ENCODE results near the gene UBE2E2.
A peak's percentile ranks its signal among the peaks of the same experiment; 100 is the strongest.

Gene UBE2E2

DNA sequence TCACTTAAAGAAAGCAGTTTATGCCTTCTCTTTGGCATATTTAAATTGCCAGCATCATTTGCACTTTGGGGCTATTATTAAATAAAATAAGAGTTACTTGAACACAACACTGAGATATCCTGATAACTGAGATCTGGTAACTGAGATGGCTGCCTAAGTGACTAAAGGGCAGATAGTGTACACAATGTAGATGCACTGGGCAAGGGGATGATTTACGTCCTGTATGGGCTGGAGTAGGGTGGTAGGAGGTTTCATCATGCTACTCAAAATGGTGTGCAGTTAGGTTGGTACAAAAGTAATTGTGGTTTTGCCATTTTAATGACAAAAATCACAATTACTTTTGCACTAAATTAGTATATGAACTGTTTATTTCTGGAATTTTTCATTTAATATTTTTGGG lies 196.1 kb downstream of the UBE2E2 start:
- no peak for DNase-seq

DNA sequence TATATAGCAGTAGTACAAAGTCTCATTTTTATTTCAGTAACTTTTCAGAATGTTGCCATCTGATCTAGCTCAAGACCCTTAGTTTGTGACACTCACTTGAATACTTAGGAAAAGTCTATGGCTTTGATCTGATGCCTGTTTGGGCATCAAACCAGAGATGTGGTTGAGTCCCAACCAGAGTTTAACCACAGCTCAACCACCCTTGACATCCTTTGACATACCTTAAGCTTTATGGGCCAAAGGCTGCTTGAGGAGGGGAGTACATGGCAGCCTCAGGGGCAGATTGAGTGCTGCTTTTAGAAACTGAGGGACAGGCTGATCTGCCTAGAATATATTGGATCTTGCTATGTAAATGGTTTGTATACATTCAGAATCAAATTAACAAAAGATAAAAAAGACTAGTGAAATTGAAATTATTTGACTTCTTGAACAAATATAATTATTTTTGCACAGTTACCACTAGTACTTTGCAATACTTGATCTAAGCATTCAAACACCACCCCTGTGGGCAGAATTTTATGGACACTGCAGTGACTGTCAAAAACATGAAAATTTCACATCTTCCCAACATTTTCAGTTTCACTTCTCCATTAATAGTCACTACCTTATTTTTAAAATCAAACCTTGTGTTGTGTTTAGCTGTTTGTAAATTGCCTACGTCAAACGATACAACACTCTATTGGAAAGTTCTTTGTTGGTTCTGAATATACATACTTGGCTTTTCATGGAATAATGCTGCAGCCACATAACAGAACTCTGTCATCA lies 199.8 kb downstream of the UBE2E2 start:
- DNase-seq, result no peak

DNA sequence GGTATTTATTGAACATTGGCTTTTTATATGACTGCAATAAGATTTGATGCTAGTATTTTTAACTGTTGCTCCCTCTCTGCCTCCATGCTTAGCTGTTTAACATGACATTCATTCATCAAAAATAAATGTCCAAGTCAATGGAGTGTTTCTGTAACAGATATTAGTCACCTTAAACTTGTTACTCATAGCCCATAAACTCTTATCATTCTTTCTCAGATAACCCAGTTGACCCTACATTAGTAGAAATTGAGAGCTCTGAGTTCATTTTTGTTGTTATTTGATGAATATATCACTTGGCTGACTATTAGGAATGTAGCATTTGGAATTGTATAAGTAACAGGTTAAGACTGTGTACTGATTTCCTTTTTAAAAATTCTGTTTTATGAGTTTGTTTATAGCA lies 201.1 kb downstream of the UBE2E2 start:
- no peak for DNase-seq

DNA sequence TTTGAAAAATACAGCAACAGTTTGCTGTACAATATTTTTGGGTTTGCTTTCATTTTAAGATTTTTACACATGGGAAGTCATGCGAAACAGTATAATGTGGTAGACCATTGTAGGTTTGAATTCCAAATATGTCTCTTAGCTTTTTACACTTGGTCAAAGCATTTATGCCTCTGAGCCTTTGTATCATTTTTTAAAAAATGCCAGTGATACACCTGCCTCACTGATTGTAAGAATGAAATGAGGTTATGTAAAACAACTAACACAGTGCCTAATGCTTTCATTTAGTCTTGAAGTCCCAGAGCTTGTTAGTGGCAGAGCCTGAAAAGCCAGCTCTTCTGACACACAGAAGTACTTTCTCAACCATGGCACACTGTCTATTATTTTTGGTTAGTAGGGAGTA lies 202.0 kb downstream of the UBE2E2 start:
- DNase-seq, result no peak

DNA sequence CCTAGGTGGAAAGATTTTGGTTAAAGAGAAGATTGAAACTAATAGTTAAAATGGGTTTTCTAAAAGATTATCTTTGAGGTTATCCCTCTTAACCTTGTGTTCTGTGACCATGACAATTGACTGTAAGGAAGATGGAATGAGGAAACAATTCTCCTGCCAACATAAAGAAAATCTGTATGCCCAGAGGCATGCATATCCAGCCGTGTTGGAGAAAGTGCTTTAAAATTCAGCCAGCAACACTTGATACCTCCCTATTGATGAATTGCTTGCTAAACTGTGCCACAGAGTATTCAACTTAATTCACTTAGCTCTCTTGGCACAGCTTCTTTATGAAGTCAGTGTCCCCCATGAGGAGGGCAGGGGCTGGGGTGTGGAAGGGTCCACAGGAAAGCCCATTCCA lies 203.5 kb downstream of the UBE2E2 start:
- DNase-seq, result no peak

DNA sequence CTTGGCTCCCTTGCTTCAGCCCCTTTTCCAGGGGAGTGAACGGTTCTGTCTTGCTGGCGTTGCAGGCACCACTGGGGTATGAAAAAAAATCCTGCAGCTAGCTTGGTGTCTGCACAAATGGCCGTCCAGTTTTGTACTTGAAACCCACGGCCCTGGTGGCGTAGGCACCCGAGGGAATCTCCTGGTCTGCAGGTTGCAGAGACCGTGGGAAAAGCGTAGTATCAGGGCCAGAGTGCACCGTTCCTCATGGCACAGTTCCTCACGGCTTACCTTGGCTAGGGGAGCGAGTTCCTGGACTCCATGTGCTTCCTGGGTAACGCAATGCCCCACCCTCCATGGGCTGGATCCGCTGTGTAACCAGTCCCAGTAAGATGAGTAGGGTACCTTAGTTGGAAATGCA lies 214.9 kb downstream of the UBE2E2 start:
- DNase-seq, result no peak

DNA sequence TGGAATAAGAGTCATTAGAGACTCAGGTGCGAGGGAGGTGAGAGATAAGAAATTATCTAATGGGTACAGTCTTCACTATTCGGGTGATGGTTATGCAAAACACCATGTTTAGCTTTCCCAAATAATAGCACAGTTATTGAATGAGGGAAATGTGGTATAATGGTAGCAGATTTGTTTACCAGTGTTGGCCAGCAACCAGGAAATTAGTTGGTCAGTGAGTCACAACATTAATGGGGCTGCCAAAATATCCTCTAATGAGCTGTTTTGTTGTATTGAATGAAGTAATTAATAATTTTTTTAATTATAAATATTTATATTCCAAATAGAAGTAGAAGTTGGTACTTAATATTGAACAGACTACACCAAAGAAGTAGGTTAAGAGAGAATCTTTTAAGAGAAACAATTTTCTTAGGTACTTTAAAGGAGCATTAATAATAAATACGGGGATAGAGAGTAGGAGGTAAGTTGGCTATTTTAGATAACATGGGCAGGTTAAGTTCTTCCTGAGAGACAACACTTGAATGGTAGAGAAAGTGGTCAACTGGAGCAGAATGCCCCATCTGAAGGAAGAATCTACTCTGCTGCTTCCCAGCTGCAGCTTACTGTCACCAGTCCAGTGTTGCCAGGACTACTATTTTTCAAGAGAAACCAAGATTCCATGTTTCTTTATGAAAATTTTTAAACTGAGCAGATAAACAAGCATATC lies 218.8 kb downstream of the UBE2E2 start:
- DNase-seq, result no peak

DNA sequence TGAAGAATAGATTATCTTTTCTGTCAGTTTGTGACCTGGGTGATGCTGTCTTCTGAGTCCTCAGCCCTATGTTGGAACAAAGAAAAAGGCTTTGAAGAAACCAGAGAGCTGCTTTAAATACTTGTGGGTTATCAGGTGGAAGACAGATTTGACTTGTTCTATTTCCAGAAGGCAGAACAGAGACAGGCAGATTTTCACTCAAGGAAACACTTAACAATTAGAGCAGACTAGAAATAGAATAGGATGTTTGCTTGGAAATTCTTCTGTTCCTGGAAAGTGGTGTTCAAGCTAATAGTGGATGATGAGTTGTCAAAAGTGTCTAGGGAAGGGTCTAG lies 219.4 kb downstream of the UBE2E2 start:
- DNase-seq, result no peak

DNA sequence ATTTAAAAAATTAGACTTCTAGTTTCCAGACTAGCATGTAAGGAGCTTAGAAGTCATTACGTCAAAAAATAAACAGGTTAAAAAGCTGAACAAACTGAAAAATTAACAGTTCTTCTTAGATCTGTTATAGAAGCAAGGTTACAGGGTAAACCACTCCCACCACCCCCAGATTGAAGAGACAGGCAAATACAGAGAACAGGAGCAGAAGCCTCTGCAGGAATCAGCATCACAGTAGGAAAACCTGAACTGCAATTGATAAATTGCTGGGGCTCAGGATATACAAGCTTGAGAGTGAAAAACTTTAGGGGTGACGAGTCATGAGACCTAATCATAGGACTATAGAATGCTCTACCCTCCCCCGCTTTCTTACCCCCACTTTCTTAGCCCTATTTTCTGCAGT lies 222.3 kb downstream of the UBE2E2 start:
- no peak for DNase-seq

DNA sequence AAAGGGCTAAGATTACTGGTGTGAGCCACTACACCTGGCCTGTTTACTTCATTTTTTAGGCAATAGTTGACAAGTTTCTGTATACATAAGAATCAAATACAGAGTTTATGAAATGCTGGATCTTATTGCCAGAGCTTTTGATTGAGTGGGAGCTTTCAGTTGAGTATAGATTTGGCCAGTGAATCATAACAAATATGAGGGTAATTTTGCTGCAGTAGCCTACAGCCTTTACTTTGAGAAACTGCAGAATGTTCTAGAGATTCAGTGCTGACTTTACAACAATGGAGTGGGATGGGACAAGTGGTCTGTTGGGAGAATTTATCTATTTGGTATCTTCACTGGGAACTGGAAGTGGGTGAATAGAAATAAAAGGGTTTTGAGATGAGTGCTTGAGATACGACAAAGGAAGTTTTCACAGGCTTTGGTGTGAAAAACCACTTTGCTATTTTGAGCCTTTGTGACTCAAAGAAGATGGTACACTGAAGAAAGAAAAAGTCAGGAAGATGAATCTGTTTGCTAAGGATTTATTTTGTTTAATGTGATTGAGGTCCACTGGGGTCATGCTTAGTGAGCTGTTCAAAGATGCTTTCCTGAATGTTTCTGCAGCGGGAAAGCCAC lies 227.8 kb downstream of the UBE2E2 start:
- DNase-seq, result no peak

DNA sequence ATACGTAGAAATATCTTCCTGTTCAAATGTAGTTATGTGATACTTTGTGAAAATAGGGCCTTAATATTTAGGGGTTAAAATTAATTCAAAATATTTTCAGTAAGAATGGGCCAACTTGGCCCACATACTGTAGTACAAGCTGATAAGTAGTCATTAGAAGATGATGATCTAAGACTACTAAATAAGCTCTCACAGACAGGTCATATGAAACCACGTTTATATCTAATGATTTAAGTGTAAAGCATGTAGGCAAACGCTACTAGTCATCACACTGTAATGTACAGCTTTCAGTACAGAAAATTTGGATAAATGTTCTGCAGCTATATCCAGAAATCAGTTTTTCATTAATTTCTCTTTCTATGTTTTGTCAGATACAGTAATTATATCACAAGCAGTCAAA lies 228.6 kb downstream of the UBE2E2 start:
- DNase-seq, result no peak

DNA sequence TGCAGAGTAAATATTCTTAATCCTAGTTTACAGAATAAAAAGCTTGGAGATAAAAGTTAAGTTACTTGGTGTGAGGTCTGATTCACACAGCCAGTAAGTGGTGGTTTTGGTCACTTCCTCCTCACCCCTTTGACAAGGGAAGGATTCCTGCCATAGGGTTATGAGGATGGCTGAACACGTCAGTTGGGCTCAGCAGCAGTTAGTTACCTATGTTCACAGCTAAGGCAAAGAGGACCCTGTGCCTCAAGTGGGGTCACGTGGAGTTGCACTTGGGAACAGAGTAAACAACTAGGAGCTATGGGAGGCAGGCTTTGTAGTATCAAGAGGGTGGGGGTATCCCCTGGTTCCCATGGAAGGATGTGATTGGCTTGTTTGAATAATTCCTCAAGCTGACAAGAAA lies 232.2 kb downstream of the UBE2E2 start:
- DNase-seq, result no peak

DNA sequence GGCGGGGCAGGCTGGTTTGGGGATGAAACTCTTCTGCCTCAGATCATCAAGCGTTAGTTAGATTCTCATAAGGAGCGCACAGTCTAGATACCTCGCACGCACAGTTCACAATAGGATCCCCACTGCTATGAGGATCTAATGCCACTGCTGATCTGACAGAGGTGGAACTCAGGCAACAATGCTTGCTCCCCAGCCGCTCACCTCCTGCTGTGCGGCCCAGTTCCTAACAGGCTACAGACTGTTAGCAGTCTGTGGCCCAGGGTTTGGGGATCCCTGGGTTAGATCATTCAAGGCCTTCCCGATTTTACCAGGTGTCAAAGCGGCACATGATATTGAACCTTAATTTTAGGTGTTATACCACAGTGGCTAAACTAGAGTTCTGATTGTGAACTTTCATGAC lies 232.8 kb downstream of the UBE2E2 start:
- DNase-seq, result no peak

DNA sequence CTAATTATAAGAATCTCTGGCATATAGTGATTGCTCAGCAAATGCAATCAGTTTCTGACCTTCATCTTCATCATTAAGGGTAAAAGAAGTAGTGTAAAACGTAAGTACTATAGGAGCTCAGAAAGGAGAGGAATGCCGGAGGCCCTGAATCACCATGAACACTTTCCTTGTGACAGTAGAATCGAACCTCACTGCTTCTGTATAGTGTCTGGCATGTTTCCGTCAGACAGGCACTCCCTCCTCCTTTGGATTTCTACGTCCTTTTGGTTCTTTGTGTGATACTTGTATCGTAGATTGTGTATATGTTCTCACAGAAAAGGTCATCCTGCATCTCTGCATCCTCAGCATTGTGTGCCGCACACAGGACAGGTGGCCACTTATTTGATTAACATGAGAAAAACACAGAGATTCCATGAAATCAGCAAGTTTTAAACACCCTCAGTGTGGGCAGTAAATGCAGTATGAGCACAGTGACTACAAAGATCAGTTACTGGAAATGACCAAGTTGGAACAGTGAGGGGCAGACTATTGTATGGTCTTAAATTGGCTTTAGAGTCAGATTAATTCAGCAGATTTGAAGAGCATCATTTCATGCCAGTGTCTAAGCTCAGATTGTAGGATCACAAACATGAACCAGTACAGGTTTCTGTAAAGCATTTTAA lies 234.5 kb downstream of the UBE2E2 start:
- peak in 1 of 2 experiments; percentile 1 for DNase-seq

DNA sequence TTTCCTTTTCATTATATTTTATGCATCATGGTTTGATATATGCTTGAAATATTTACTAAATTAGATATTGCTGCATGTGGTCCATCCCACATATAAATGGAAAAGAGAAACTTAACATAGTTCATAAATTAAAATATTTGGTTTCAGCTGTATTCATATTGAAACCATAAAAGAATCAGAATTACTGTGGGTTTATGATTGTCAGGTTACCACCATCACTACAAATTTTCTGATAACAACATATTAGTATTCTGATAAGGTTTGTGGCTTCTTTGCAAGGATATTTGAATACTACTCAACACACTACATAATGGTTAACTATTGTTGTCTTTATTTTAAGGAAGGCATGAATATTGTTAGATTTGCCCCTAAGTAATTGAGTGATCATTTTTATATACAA lies 235.5 kb downstream of the UBE2E2 start:
- DNase-seq, result no peak

DNA sequence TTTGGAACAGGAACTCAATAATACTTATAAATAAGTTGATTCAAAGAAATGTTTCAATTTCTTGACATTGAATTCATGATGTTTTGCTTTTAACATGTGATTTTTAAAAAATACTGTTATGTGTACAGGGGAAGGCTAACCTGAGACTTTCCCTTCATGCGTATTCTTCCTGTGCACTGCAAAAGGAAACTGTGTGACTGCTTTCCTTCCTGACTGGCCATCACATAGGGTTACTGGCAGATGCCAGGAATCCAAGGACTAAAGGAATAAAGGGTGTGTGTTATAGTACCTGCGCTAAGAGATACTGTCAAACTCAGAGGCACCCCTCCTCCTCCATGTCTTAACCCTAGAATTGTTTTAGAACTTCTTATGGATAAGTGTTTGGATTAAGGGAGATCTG lies 236.0 kb downstream of the UBE2E2 start:
- DNase-seq, result no peak

DNA sequence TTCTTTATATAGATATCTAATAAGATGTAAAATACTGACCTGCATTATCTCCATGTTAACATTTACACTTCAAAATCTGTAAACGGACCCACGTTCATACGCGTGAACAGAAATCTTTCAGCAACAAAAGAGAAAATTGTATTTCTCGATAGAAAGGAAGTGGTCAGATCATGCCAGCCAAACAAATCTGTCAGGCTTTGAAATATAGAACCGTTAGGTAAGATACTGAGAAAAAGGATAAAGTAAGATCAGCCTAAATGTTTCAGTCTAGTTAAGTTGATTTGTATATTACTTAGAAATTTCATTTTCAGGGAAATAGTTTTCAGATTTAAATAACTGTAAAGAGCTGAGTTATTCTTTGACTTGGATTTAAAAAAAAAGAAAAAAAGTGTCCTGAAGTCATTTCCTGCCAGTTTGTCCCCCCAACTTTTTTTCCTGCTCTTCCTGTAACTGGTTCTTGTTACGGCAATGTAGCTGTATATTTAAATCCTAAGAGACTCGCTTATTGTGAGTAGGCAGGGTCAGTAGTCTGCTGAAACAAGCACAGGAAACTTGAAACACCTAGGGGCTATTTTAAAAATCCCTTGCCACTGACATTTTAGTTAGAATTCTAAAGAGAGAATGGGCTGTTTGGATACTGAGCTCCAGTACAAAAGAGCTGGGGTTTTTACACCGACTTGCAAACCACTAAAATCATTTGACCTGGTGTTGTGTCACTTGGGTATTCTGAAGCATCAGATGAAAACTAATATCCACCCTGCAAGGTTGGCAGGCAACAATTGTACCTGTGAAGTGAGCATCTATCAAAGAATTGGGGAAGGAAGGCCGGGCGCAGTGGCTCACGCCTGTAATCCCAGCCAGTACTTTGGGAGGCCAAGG lies 237.5 kb downstream of the UBE2E2 start:
- no peak for DNase-seq

DNA sequence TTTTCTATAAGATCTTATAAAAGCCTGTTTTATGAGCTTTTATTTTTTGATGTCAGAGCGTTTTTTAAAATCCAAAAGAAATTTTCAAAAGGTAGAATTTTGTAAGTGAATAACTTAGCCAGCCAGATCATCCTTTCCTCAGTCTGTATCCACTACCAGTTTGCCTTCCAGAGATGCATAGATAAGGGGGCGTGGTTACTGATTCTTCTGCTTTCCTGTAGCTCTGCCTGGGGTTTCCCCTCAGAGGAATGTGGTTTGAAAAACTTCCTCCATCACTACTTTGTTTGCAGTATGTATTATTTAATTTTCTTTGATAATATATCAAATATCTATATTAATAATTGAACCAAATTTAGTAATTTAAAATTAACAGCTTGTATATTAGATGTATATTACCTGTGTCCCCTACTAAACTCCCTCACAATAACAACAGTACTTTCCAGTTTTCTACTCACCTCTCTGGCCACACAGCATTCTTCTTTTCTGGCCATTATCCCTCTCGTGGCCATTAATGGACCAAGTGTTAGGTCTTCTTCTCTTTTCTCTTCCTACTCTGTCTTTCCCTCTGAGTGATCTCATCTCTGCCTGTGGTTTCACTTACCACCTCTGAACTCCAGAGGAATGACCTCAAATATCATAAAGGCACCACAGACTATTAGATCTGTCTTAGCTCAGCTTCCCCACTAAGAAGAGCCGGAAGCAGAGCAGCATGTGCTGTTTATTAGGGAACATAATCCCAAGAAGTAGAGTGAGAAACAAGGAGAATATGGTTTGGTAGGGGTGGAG lies 239.7 kb downstream of the UBE2E2 start:
- DNase-seq, result no peak

DNA sequence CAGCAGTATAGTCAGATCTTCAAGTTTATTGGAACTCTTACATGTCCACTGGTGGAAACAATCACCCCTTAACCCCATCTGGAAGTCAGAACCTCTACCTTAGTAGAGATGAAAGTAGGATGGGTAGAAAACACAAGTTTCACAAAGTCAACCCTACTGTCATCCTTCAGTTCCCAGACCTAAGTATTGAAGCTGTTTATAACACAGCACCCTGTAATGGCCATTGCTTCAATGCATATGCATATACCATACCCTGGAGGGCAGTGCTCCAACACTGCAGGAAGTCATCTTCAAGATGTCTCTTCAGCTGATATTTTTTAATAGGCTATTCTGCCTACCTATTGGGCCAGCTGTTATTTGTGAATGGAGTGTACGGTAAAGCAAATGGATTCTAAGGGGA lies 241.3 kb downstream of the UBE2E2 start:
- DNase-seq, result no peak

DNA sequence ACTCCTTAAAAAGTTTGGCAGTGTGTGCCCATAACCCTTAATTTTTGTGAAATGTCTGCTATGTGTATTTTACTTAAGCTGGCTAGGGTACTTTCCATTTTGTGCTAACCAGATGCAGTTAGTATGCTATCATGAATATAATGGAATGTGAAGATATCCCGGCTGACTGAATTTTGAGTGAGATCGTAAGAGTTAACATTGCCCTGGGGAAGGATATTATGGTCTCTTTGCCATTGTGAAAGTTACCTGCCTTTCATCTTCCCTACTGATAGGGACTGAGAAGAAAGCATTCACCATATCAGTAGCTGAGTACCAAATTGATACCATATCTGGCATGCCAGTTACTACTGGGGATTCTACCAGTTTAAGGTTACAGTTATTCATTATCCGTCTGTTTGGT lies 243.2 kb downstream of the UBE2E2 start:
- DNase-seq, result no peak

DNA sequence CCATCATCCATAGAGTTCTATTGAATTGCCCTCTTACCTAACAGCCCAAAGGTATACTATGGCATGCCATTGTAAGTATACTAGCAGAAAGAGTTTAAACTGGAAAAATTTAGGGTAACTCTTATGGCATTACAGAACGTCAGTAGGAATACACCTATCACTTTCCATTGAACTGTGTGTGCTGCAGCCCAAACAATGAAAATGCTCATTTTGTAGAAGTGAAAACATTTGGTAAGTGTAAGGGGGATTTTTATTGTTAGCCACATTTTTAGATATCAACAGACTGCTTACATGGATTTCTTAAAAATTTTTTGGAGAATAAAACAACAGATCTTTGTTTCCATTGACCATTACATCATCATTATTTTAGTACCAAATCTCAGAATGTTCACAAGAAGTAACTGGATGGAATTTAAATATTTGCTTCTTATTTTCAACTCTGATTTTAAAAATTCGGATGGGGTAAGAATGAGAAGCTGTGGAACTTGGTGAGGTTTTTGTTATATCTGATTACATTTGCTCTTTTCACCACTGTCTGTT lies 245.9 kb downstream of the UBE2E2 start:
- DNase-seq, result no peak

DNA sequence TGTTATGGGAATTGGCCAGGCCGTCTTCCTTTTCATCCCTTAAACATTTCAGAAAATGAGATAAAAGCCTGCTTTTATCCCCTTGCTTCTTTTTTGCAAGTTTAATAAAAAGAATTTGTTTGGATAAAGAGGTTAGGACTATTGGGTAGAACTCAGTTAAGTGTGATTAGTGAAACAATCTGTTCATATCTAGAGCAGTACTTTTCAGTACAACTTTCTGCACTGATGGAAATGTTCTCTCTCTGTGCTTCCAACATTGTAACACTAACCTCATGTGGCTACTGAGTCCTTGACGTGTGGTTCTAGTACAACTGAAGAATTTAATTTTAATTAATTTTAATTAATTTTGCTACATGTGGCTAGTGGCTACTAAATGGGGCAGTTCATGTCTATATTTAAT lies 246.9 kb downstream of the UBE2E2 start:
- DNase-seq, result no peak
